Transverse colon (tissue), 3 donors: ENCODE measurements around the gene CLEC2B.

Experiments
- POLR2A ChIP-seq: fragments of 450-650 bp; IDR thresholded peaks from one replicate; pipeline ENCODE4 v1.6.1; 2016; ENCODE audit warnings: antibody characterized with exemption, mild to moderate bottlenecking, moderate library complexity
- TF ChIP-seq, protein P1 (sequence below), 5 experiments: fragments of 200-600 bp in 3 of 5; fragments of 450-650 bp in 2 of 5; sonication (generic) in 3 of 5; IDR thresholded peaks; 1 replicate in 2 of 5; 2 replicates in 3 of 5; pipeline ENCODE4 v1.5.1; 2016 to 2017; ENCODE audit warnings: antibody characterized with exemption in 5 of 5, inconsistent platforms in 3 of 5, mild to moderate bottlenecking in 2 of 5, moderate library complexity in 1 of 5

DNA sequence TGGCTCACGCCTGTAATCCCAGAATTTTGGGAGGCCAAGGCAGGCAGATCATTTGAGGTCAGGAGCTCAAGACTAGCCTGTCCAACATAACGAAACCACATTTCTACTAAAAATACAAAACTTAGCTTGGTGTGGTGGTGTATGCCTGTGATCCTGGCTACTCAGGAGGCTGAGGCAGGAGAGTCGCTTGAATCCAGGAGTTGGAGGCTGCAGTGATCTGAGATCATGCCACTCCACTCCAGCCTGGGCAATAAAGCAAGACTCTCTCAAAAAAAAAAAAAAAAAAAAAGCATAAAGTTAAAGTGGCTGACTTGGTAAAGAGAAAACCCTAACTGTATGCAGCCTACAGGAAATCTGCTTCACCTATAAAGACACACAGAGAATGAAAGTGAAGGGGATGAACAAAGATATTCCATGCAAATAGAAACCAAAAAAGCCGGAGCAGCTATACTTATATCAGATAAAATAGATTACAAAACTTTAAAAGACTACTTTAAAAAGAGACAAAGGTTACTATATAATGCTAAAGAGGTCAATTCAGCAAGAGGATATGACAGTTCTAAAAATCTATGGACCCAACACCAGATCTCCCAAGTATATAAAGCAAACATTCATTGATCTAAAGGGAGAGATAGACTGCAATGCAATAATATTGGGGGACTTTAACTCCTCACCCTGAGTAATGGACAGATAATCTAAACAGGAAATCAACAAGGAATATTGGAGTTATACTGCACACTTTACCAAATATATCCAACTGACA lies 4.1 kb downstream of the CLEC2B start:
- TF ChIP-seq, protein P1, sequence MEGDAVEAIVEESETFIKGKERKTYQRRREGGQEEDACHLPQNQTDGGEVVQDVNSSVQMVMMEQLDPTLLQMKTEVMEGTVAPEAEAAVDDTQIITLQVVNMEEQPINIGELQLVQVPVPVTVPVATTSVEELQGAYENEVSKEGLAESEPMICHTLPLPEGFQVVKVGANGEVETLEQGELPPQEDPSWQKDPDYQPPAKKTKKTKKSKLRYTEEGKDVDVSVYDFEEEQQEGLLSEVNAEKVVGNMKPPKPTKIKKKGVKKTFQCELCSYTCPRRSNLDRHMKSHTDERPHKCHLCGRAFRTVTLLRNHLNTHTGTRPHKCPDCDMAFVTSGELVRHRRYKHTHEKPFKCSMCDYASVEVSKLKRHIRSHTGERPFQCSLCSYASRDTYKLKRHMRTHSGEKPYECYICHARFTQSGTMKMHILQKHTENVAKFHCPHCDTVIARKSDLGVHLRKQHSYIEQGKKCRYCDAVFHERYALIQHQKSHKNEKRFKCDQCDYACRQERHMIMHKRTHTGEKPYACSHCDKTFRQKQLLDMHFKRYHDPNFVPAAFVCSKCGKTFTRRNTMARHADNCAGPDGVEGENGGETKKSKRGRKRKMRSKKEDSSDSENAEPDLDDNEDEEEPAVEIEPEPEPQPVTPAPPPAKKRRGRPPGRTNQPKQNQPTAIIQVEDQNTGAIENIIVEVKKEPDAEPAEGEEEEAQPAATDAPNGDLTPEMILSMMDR (IDR thresholded peaks at IDR 0.05) = no peak
- TF ChIP-seq POLR2A = no peak
